ENCODE results near the gene DNAH14. TPM values are rescaled to one million over a fixed set of nuclear protein-coding genes. Genes with fewer than 3 reads are reported as not detected.

Gene DNAH14
- total and polyA plus RNA-seq, 4 donors: 2.7 to 19.8 (median 9.6) TPM

DNA sequence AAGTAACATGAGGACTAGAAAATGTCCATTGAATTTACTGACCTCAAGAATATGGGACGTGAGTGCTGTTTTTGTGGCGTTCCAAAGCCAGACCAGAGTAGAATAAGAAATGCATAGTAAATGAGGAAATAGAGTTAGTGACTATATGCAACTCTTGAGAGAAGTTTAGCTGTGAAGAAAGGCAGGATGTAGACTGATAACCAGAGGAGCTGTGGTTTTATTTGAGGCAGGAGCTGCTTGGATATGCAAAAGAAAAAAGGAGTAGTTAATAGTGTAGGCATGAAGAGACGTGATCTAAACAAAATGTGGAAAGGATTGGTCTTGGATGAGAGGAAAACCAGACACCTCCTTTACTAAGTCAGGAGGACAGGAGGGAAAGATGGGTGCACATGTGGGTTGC is 28.2 kb downstream of the DNAH14 start (continued):
- TF ChIP-seq, protein P1, sequence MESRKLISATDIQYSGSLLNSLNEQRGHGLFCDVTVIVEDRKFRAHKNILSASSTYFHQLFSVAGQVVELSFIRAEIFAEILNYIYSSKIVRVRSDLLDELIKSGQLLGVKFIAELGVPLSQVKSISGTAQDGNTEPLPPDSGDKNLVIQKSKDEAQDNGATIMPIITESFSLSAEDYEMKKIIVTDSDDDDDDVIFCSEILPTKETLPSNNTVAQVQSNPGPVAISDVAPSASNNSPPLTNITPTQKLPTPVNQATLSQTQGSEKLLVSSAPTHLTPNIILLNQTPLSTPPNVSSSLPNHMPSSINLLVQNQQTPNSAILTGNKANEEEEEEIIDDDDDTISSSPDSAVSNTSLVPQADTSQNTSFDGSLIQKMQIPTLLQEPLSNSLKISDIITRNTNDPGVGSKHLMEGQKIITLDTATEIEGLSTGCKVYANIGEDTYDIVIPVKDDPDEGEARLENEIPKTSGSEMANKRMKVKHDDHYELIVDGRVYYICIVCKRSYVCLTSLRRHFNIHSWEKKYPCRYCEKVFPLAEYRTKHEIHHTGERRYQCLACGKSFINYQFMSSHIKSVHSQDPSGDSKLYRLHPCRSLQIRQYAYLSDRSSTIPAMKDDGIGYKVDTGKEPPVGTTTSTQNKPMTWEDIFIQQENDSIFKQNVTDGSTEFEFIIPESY (IDR thresholded peaks at IDR 0.05): no peak
- TF ChIP-seq YY1 (IDR thresholded peaks at IDR 0.05) (no peak), RAD21 (IDR thresholded peaks at IDR 0.05) (no peak), JUND (IDR thresholded peaks at IDR 0.05) (no peak)

- H3K27ac ChIP-seq (ENCODE audit: low read depth in 1 of 2, low read length in 2 of 2): no peak overlapping the region
- 93% methylated on average over 1 of the region's 1 CpG for WGBS
- H3K9ac ChIP-seq (ENCODE audit: low read depth in 1 of 2, low read length in 2 of 2): no peak overlapping the region
- no peaks in the 10 kb centered on the region for H3K36me3 ChIP-seq (ENCODE audit: control insufficient read depth in 4 of 4, insufficient read depth in 3 of 4, low read depth in 1 of 4, low read length in 3 of 4)
- DNase-seq (ENCODE audit: low spot score): no peak
- H3K4me1 ChIP-seq (ENCODE audit: control insufficient read depth in 4 of 4, insufficient read depth in 4 of 4, low read length in 3 of 4): no peaks in the 10 kb centered on the region
- no peaks in the 10 kb centered on the region for H3K27me3 ChIP-seq (ENCODE audit: control insufficient read depth in 4 of 4, insufficient read depth in 4 of 4, low read length in 3 of 4)
- no peak for TF ChIP-seq FOXA1 (IDR thresholded peaks at IDR 0.05)
- no peak for TF ChIP-seq YY1 (IDR thresholded peaks at IDR 0.05)
- TF ChIP-seq, protein P2, sequence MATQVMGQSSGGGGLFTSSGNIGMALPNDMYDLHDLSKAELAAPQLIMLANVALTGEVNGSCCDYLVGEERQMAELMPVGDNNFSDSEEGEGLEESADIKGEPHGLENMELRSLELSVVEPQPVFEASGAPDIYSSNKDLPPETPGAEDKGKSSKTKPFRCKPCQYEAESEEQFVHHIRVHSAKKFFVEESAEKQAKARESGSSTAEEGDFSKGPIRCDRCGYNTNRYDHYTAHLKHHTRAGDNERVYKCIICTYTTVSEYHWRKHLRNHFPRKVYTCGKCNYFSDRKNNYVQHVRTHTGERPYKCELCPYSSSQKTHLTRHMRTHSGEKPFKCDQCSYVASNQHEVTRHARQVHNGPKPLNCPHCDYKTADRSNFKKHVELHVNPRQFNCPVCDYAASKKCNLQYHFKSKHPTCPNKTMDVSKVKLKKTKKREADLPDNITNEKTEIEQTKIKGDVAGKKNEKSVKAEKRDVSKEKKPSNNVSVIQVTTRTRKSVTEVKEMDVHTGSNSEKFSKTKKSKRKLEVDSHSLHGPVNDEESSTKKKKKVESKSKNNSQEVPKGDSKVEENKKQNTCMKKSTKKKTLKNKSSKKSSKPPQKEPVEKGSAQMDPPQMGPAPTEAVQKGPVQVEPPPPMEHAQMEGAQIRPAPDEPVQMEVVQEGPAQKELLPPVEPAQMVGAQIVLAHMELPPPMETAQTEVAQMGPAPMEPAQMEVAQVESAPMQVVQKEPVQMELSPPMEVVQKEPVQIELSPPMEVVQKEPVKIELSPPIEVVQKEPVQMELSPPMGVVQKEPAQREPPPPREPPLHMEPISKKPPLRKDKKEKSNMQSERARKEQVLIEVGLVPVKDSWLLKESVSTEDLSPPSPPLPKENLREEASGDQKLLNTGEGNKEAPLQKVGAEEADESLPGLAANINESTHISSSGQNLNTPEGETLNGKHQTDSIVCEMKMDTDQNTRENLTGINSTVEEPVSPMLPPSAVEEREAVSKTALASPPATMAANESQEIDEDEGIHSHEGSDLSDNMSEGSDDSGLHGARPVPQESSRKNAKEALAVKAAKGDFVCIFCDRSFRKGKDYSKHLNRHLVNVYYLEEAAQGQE (IDR thresholded peaks at IDR 0.05): no peak
- H3K9me3 ChIP-seq (ENCODE audit: control insufficient read depth in 4 of 4, low read length in 3 of 4): no peaks in the 10 kb centered on the region
- no peak overlapping the region for H3K4me3 ChIP-seq (ENCODE audit: low read depth in 1 of 3, low read length in 3 of 3)
These were observed 29.0 kb downstream of the DNAH14 start for GRCh38 chr1:224958490-224958889.

GRCh38 chr1:224959115-224959514 is 29.6 kb downstream of the DNAH14 start:
- no peak overlapping the region for H3K4me3 ChIP-seq (ENCODE audit: low read depth in 1 of 3, low read length in 3 of 3)
- H3K9ac ChIP-seq (ENCODE audit: low read depth in 1 of 2, low read length in 2 of 2): no peak overlapping the region
- H3K27me3 ChIP-seq (ENCODE audit: control insufficient read depth in 4 of 4, insufficient read depth in 4 of 4, low read length in 3 of 4): no peaks in the 10 kb centered on the region
- H3K9me3 ChIP-seq (ENCODE audit: control insufficient read depth in 4 of 4, low read length in 3 of 4): no peaks in the 10 kb centered on the region
- 93% methylated on average over 1 of the region's 1 CpG for WGBS
- no peak for DNase-seq (ENCODE audit: low spot score)
- H3K27ac ChIP-seq (ENCODE audit: low read depth in 1 of 2, low read length in 2 of 2): no peak overlapping the region
- TF ChIP-seq NR2F2 (IDR thresholded peaks at IDR 0.05) (no peak), YY1 (IDR thresholded peaks at IDR 0.05) (no peak), MAX (IDR thresholded peaks at IDR 0.05) (no peak), JUND (IDR thresholded peaks at IDR 0.05) (no peak), FOXA1 (IDR thresholded peaks at IDR 0.05) (no peak), EGR1 (IDR thresholded peaks at IDR 0.05; ENCODE audit: low read depth in 2 of 2) (no peak), TAF1 (conservative IDR thresholded peaks at IDR 0.05) (no peak), GABPA (IDR thresholded peaks at IDR 0.05 in 1 of 2, conservative IDR thresholded peaks at IDR 0.05 in 1 of 2) (no peak), HNF4A (conservative IDR thresholded peaks at IDR 0.05) (no peak), SP1 (IDR thresholded peaks at IDR 0.05) (no peak), FOXA2 (IDR thresholded peaks at IDR 0.05) (no peak), HNF4G (IDR thresholded peaks at IDR 0.05) (no peak)
- TF ChIP-seq, protein P3, sequence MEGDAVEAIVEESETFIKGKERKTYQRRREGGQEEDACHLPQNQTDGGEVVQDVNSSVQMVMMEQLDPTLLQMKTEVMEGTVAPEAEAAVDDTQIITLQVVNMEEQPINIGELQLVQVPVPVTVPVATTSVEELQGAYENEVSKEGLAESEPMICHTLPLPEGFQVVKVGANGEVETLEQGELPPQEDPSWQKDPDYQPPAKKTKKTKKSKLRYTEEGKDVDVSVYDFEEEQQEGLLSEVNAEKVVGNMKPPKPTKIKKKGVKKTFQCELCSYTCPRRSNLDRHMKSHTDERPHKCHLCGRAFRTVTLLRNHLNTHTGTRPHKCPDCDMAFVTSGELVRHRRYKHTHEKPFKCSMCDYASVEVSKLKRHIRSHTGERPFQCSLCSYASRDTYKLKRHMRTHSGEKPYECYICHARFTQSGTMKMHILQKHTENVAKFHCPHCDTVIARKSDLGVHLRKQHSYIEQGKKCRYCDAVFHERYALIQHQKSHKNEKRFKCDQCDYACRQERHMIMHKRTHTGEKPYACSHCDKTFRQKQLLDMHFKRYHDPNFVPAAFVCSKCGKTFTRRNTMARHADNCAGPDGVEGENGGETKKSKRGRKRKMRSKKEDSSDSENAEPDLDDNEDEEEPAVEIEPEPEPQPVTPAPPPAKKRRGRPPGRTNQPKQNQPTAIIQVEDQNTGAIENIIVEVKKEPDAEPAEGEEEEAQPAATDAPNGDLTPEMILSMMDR (IDR thresholded peaks at IDR 0.05; ENCODE audit: low read depth, low read length, missing input control): no peak
- TF ChIP-seq, protein P2 (IDR thresholded peaks at IDR 0.05): no peak
- TF ChIP-seq, protein P1 (IDR thresholded peaks at IDR 0.05): no peak
- H3K36me3 ChIP-seq (ENCODE audit: control insufficient read depth in 4 of 4, insufficient read depth in 3 of 4, low read depth in 1 of 4, low read length in 3 of 4): no peaks in the 10 kb centered on the region
- H3K4me1 ChIP-seq (ENCODE audit: control insufficient read depth in 4 of 4, insufficient read depth in 4 of 4, low read length in 3 of 4): no peaks in the 10 kb centered on the region
